Activated T-helper 1 cell treated with anti-CD3 and anti-CD28 coated beads, Interleukin-12 subunit alpha, Interleukin-12 subunit beta, Interleukin-2, Interleukin-4 antibody, amounts not matched to agents 30 ng/mL and 10 ng/mL and 1 ng/mL, durations not matched to agents 14 hours and 24 hours and 36 hours (primary cell): ENCODE results near the gene MAP4K3. TPM values are rescaled to one million over a fixed set of nuclear protein-coding genes. Genes with fewer than 3 reads are reported as not detected.
"Not testable (repeated sequence)": the region's sequence is repeated elsewhere in the genome, so short reads cannot be mapped to it uniquely, and the experiment has no call there.

Experiments used
- DNase-seq: peaks from one replicate; pipeline ENCODE4 v3.0.0; 2021; ENCODE audit warnings: low spot score
- H3K27ac Mint-ChIP-seq: one replicate; pipeline ENCODE4 v1.8.0; 2021; ENCODE audit warnings: mild to moderate bottlenecking, mixed read lengths
- H3K27me3 Mint-ChIP-seq: one replicate; pipeline ENCODE4 v1.8.0; 2022; ENCODE audit warnings: mild to moderate bottlenecking, moderate library complexity, mixed read lengths; ENCODE audit not compliant: insufficient read depth
- H3K36me3 Mint-ChIP-seq: one replicate; pipeline ENCODE4 v1.8.0; 2021; ENCODE audit warnings: low read depth, mixed read lengths
- H3K4me1 Mint-ChIP-seq: one replicate; pipeline ENCODE4 v1.8.0; 2021; ENCODE audit warnings: low read depth, mixed read lengths
- H3K4me3 Mint-ChIP-seq: one replicate; pipeline ENCODE4 v1.8.0; 2021; ENCODE audit warnings: mild to moderate bottlenecking, moderate library complexity, mixed read lengths
- H3K9me3 Mint-ChIP-seq: one replicate; pipeline ENCODE4 v1.8.0; 2021; ENCODE audit warnings: mixed read lengths
- intact Hi-C: fragments of 100-400 bp; cut with micrococcal nuclease; formaldehyde crosslinking; loops from one replicate; pipeline ENCODE4 v1.15.1; 2024
- total RNA-seq: library from RNA; stranded (reverse); gene quantifications from 2 replicates; pipeline ENCODE4 v1.2.3, GENCODE V29; 2022

The MAP4K3 gene
- total RNA-seq, 1 donor from 2014 or later: 24.1 TPM

- no peaks in the 10 kb centered on the region for H3K27me3 Mint-ChIP-seq
- intact Hi-C loops: no loop called here
- no peak for DNase-seq
- no peak overlapping the region for H3K27ac Mint-ChIP-seq
- peaks cover 19% of the 10 kb centered on the region for H3K36me3 Mint-ChIP-seq
- peaks cover 16% of the 10 kb centered on the region for H3K9me3 Mint-ChIP-seq
- no peak overlapping the region for H3K4me3 Mint-ChIP-seq
- peaks cover 6% of the 10 kb centered on the region for H3K4me1 Mint-ChIP-seq
Observed at GRCh38 chr2:39370101-39370500, 67.0 kb downstream of the MAP4K3 start.

GRCh38 chr2:39368846-39369245 lies 68.2 kb downstream of the MAP4K3 start:
- DNase-seq: no peak
- H3K36me3 Mint-ChIP-seq: peaks cover 18% of the 10 kb centered on the region
- no peak overlapping the region for H3K4me3 Mint-ChIP-seq
- H3K9me3 Mint-ChIP-seq: peaks cover 16% of the 10 kb centered on the region
- H3K27ac Mint-ChIP-seq: no peak overlapping the region
- intact Hi-C loops: no loop called here
- H3K27me3 Mint-ChIP-seq: no peaks in the 10 kb centered on the region
- H3K4me1 Mint-ChIP-seq: peaks cover 6% of the 10 kb centered on the region

GRCh38 chr2:39368376-39368775 lies 68.7 kb downstream of the MAP4K3 start:
- Mint-ChIP-seq H3K27me3 (no peaks in the 10 kb centered on the region), H3K4me3 (no peak overlapping the region), H3K9me3 (peaks cover 14% of the 10 kb centered on the region), H3K36me3 (peaks cover 14% of the 10 kb centered on the region), H3K27ac (no peak overlapping the region), H3K4me1 (peaks cover 6% of the 10 kb centered on the region)
- no peak for DNase-seq
- intact Hi-C loops: no loop called here

GRCh38 chr2:39362595-39362994 lies 74.5 kb downstream of the MAP4K3 start:
- Mint-ChIP-seq H3K4me1 (no peaks in the 10 kb centered on the region), H3K36me3 (peaks cover 12% of the 10 kb centered on the region), H3K9me3 (peaks cover 35% of the 10 kb centered on the region), H3K27ac (no peak overlapping the region), H3K27me3 (no peaks in the 10 kb centered on the region), H3K4me3 (no peak overlapping the region)
- DNase-seq: no peak
- intact Hi-C loops: no loop called here

- no peaks in the 10 kb centered on the region for H3K27me3 Mint-ChIP-seq
- H3K27ac Mint-ChIP-seq: no peak overlapping the region
- no peak for DNase-seq
- no peak overlapping the region for H3K4me3 Mint-ChIP-seq
- no peaks in the 10 kb centered on the region for H3K4me1 Mint-ChIP-seq
- intact Hi-C loops: no loop called here
- peaks cover 35% of the 10 kb centered on the region for H3K9me3 Mint-ChIP-seq
- H3K36me3 Mint-ChIP-seq: peaks cover 13% of the 10 kb centered on the region
Observed at GRCh38 chr2:39361511-39361910, 75.6 kb downstream of the MAP4K3 start.

- H3K27me3 Mint-ChIP-seq, H3K4me1 Mint-ChIP-seq, H3K4me3 Mint-ChIP-seq, H3K27ac Mint-ChIP-seq, DNase-seq, H3K36me3 Mint-ChIP-seq, intact Hi-C loops: not testable (repeated sequence)
- peaks cover 35% of the 10 kb centered on the region for H3K9me3 Mint-ChIP-seq
Observed at GRCh38 chr2:39360342-39360741, 76.7 kb downstream of the MAP4K3 start.

GRCh38 chr2:39359453-39360038 lies 77.5 kb downstream of the MAP4K3 start:
- Mint-ChIP-seq H3K9me3 (peaks cover 35% of the 10 kb centered on the region), H3K4me3 (no peak overlapping the region), H3K36me3 (peaks cover 9% of the 10 kb centered on the region), H3K27ac (no peak overlapping the region), H3K4me1 (no peaks in the 10 kb centered on the region), H3K27me3 (no peaks in the 10 kb centered on the region)
- DNase-seq: no peak
- intact Hi-C loops: no loop called here

GRCh38 chr2:39356922-39357639 lies 80.0 kb downstream of the MAP4K3 start:
- Mint-ChIP-seq H3K4me1 (no peaks in the 10 kb centered on the region), H3K27ac (no peak overlapping the region), H3K27me3 (no peaks in the 10 kb centered on the region), H3K36me3 (peaks cover 10% of the 10 kb centered on the region), H3K9me3 (peaks cover 29% of the 10 kb centered on the region), H3K4me3 (no peak overlapping the region)
- DNase-seq: no peak
- intact Hi-C loops: no loop called here

GRCh38 chr2:39350658-39351057 lies 86.4 kb downstream of the MAP4K3 start:
- no peak for DNase-seq
- no peaks in the 10 kb centered on the region for H3K9me3 Mint-ChIP-seq
- intact Hi-C loops: no loop called here
- H3K4me1 Mint-ChIP-seq: no peaks in the 10 kb centered on the region
- H3K27ac Mint-ChIP-seq: no peak overlapping the region
- peaks cover 2% of the 10 kb centered on the region for H3K36me3 Mint-ChIP-seq
- H3K27me3 Mint-ChIP-seq: no peaks in the 10 kb centered on the region
- no peak overlapping the region for H3K4me3 Mint-ChIP-seq

- Mint-ChIP-seq H3K9me3 (no peaks in the 10 kb centered on the region), H3K27me3 (no peaks in the 10 kb centered on the region), H3K4me1 (no peaks in the 10 kb centered on the region), H3K36me3 (peaks cover 7% of the 10 kb centered on the region), H3K27ac (no peak overlapping the region), H3K4me3 (no peak overlapping the region)
- no peak for DNase-seq
- intact Hi-C loops: no loop called here
Observed at GRCh38 chr2:39338502-39338901, 98.6 kb downstream of the MAP4K3 start.

- H3K36me3 Mint-ChIP-seq: peaks cover 7% of the 10 kb centered on the region
- no peaks in the 10 kb centered on the region for H3K9me3 Mint-ChIP-seq
- H3K4me3 Mint-ChIP-seq: no peak overlapping the region
- no peak overlapping the region for H3K27ac Mint-ChIP-seq
- intact Hi-C loops: no loop called here
- H3K4me1 Mint-ChIP-seq: no peaks in the 10 kb centered on the region
- no peak for DNase-seq
- H3K27me3 Mint-ChIP-seq: no peaks in the 10 kb centered on the region
Observed at GRCh38 chr2:39335930-39336329, 101.2 kb downstream of the MAP4K3 start.

GRCh38 chr2:39334978-39335377 lies 102.1 kb downstream of the MAP4K3 start:
- Mint-ChIP-seq H3K9me3 (no peaks in the 10 kb centered on the region), H3K4me3 (no peak overlapping the region), H3K27ac (no peak overlapping the region), H3K36me3 (peaks cover 7% of the 10 kb centered on the region), H3K27me3 (no peaks in the 10 kb centered on the region), H3K4me1 (no peaks in the 10 kb centered on the region)
- no peak for DNase-seq
- intact Hi-C loops: no loop called here

- DNase-seq: no peak
- H3K4me1 Mint-ChIP-seq: no peaks in the 10 kb centered on the region
- intact Hi-C loops: no loop called here
- peaks cover 7% of the 10 kb centered on the region for H3K36me3 Mint-ChIP-seq
- no peak overlapping the region for H3K27ac Mint-ChIP-seq
- no peak overlapping the region for H3K4me3 Mint-ChIP-seq
- H3K9me3 Mint-ChIP-seq: no peaks in the 10 kb centered on the region
- H3K27me3 Mint-ChIP-seq: no peaks in the 10 kb centered on the region
Observed at GRCh38 chr2:39334529-39334928, 102.6 kb downstream of the MAP4K3 start.
